HepG2 (cell line): ENCODE results near the gene CHD9NB. TPM values are rescaled to one million over a fixed set of nuclear protein-coding genes. Genes with fewer than 3 reads are reported as not detected.

Experiments used
- ATAC-seq: fragments of 200-7000 bp; cut with Tn5 transposase; 3 replicates; pipeline ENCODE4 v1.9.1; 2020; ENCODE audit warnings: mild to moderate bottlenecking, moderate library complexity
- BruUV-seq: library from RNA; stranded (reverse); fragments of 400-500 nt; replicated peaks from 2 replicates; lab custom pipeline; 2021; lab: Mats Ljungman, UMichigan
- CTCF ChIA-PET: fragments of 300-600 bp; formaldehyde crosslinking; extraction: SDS; loops from one replicate; lab custom pipeline; 2021; ENCODE audit warnings: low total read pairs, inconsistent platforms, low intra/inter-chr PET ratio; lab: Yijun Ruan, JAX
- POLR2A ChIA-PET: fragments of 350-600 bp; sonication (Branson Sonifier 250); formaldehyde crosslinking; loops from one replicate; lab custom pipeline; 2020; ENCODE audit warnings: antibody characterized with exemption, inconsistent platforms; lab: Yijun Ruan, JAX
- DNase-seq: peaks from one replicate; pipeline ENCODE4 v3.0.0-alpha.2; 2015; ENCODE audit warnings: low spot score
- FAIRE-seq: peaks from 3 replicates; lab custom pipeline; 2011; peaks lifted over from hg19 to GRCh38; lab: Jason Lieb, UNC
- H2AFZ ChIP-seq: one replicate; pipeline ENCODE4 v1.6.1; 2011; ENCODE audit warnings: low read length, inconsistent platforms
- H3K27ac ChIP-seq: fragments of 300-600 bp; 3 replicates; pipeline ENCODE4 v1.8.0; 2011; ENCODE audit warnings: mixed run types, mild to moderate bottlenecking, mixed read lengths, low read length, inconsistent platforms; ENCODE audit not compliant: insufficient read depth; ENCODE audit errors: extremely low read length
- H3K27me3 ChIP-seq, 2 experiments: fragments of 200-600 bp in 1 of 2; 2 replicates in 1 of 2; 3 replicates in 1 of 2; pipeline versions ENCODE4 v1.6.0 to v1.8.0; 2011; ENCODE audit warnings: low read length in 2 of 2, mild to moderate bottlenecking in 2 of 2, moderate library complexity in 2 of 2, inconsistent platforms in 1 of 2; ENCODE audit not compliant: insufficient read depth in 2 of 2, control insufficient read depth in 1 of 2
- H3K36me3 ChIP-seq, 2 experiments: fragments of 200-600 bp in 1 of 2; replicated peaks in 1 of 2; 2 replicates in 1 of 2; 3 replicates in 1 of 2; pipeline versions ENCODE4 v1.5.1 to v1.8.0; 2011; ENCODE audit warnings: low read length in 2 of 2, inconsistent platforms in 1 of 2; ENCODE audit not compliant: insufficient read depth in 2 of 2, control insufficient read depth in 1 of 2
- H3K4me1 ChIP-seq: 2 replicates; pipeline ENCODE4 v1.5.1; 2012; ENCODE audit warnings: low read length, inconsistent platforms; ENCODE audit not compliant: insufficient read depth
- H3K4me2 ChIP-seq: 2 replicates; pipeline ENCODE4 v1.6.0; 2011; ENCODE audit warnings: low read depth, low read length, inconsistent platforms
- H3K4me3 ChIP-seq, 3 experiments: fragments of 200-600 bp in 1 of 3; sonication (generic), shearing (Covaris generic) in 1 of 3; replicated peaks in 1 of 3; 2 replicates each; pipeline ENCODE4 v1.5.1; 2011 to 2016; ENCODE audit warnings: low read length in 3 of 3, inconsistent platforms in 2 of 3, low read depth in 2 of 3, mild to moderate bottlenecking in 2 of 3, control low read depth in 1 of 3, mixed read lengths in 1 of 3; ENCODE audit not compliant: insufficient read depth in 1 of 3
- H3K79me2 ChIP-seq: one replicate; pipeline ENCODE4 v1.6.1; 2011; ENCODE audit warnings: low read length, inconsistent platforms; ENCODE audit not compliant: insufficient read depth
- H3K9ac ChIP-seq: 2 replicates; pipeline ENCODE4 v1.6.0; 2011; ENCODE audit warnings: mild to moderate bottlenecking, low read depth, low read length, inconsistent platforms; ENCODE audit not compliant: insufficient read depth
- H3K9me3 ChIP-seq: 2 replicates; pipeline ENCODE4 v1.5.1; 2012; ENCODE audit warnings: mild to moderate bottlenecking, low read length
- H4K20me1 ChIP-seq: 2 replicates; pipeline ENCODE4 v1.6.0; 2011; ENCODE audit warnings: inconsistent platforms, mild to moderate bottlenecking, low read length, moderate library complexity; ENCODE audit not compliant: insufficient read depth
- AGO2 ChIP-seq: fragments of 200-400 bp; formaldehyde crosslinking; optimal IDR thresholded peaks from 2 replicates; pipeline ENCODE3; 2017; ENCODE audit warnings: mild to moderate bottlenecking, low read depth, low read length, moderate library complexity
- GLI4 ChIP-seq: sonication (generic); formaldehyde crosslinking; IDR thresholded peaks from 2 replicates; pipeline ENCODE4 v1.5.1; 2020; ENCODE audit warnings: missing genetic modification reagents, mild to moderate bottlenecking, moderate library complexity, borderline replicate concordance
- ZNF230 ChIP-seq: sonication (generic); formaldehyde crosslinking; IDR thresholded peaks from 2 replicates; pipeline ENCODE4 v1.4.0; 2020; ENCODE audit warnings: mild to moderate bottlenecking, missing genetic modification reagents
- ZNF512 ChIP-seq: sonication (generic); formaldehyde crosslinking; IDR thresholded peaks from 2 replicates; pipeline ENCODE4 v1.4.0; 2020; ENCODE audit warnings: mild to moderate bottlenecking, missing genetic modification reagents
- WGBS: methylation state at CpG from one replicate; pipeline ENCODE4 v1.1.6; 2017; ENCODE audit warnings: low lambda C conversion rate; 5-methylcytosine and 5-hydroxymethylcytosine counted together
- in situ Hi-C: cut with HindIII; loops from 2 replicates; pipeline ENCODE4 v1.10.0; 2017; ENCODE audit warnings: low pct_unique_long_range_greater_than_20kb; ENCODE audit not compliant: extremely low pct_ligation_motif_present
- intact Hi-C: fragments of 100-400 bp; cut with micrococcal nuclease; formaldehyde crosslinking; loops from one replicate; pipeline ENCODE4 v1.10.0; 2022; ENCODE audit not compliant: unreplicated experiment
- polyA plus RNA-seq, 8 experiments: library from polyadenylated mRNA; depleted of rRNA in 3 of 8; stranded (reverse) in 7 of 8; unstranded in 1 of 8; fragments of >200 nt; fragmentation: Illumina TruSeq in 4 of 8; extraction: Trizol in 4 of 8; gene quantifications; 2 replicates each; pipeline versions ENCODE4 v1.2.1 to v1.2.3, GENCODE V29; 2011 to 2016; ENCODE audit warnings: low read depth in 4 of 8, missing spikeins in 1 of 8, mixed read lengths in 1 of 8; ENCODE audit not compliant: insufficient read depth in 1 of 8
- total RNA-seq, 5 experiments: library from RNA; depleted of rRNA; stranded (reverse); fragments of >200 nt; fragmentation: Illumina TruSeq; extraction: Trizol; gene quantifications; 2 replicates each; pipeline ENCODE4 v1.2.3, GENCODE V29; 2016; ENCODE audit warnings: low read depth in 1 of 5
- TF ChIP-seq, protein P1 (sequence below), 2 experiments: fragments of 450-650 bp in 1 of 2; sonication (generic) in 1 of 2; formaldehyde crosslinking in 1 of 2; IDR thresholded peaks; 2 replicates each; pipeline versions ENCODE4 v1.6.1 to v1.8.0; 2016 to 2022; ENCODE audit warnings: antibody characterized with exemption in 1 of 2, mild to moderate bottlenecking in 1 of 2, missing genetic modification reagents in 1 of 2

CHD9NB gene
- total and polyA plus RNA-seq, 2 of the 13 experiments (the other 11 are each of a cell fraction or from before 2014, with no cell fraction given): 0.17 to 0.18 TPM

- no TSS peak for BruUV-seq
- POLR2A ChIA-PET: interaction anchor here (1.5 kb wide), 1 partner anchor 38 kb away, joined by 4 read pairs; no protein-coding TSS in a partner anchor
- CTCF ChIA-PET: no interaction called here
- Histone ChIP-seq H3K4me1 (peaks cover 75% of the 10 kb centered on the region), H4K20me1 (0 out of 2 replicates have a peak, but pooled peaks cover 6% of the 10 kb centered on the region), H3K9ac (no peak overlapping the region; the same call in 1 of the 2 replicates), H2AFZ (no peak overlapping the region), H3K36me3 (no peaks in the 10 kb centered on the region; a peak in 2 of 5 replicates), H3K27ac (peak overlapping the region; percentile 10), H3K27me3 (no peaks in the 10 kb centered on the region), H3K4me2 (peak overlapping the region; percentile 52; the same call in 1 of the 2 replicates), H3K4me3 (no peak overlapping the region), H3K79me2 (peaks cover 76% of the 10 kb centered on the region), H3K9me3 (no peaks in the 10 kb centered on the region)
- 0 out of 2 replicates have a peak, but pooled peaks have one; percentile 18 for TF ChIP-seq ZNF230
- 0 out of 2 replicates have a peak, but pooled peaks have one; percentile 55 for TF ChIP-seq GLI4 (CRISPR knock-in tag)
- TF ChIP-seq ZNF512 (CRISPR knock-in tag): no peak
- intact Hi-C loops: no loop called here
- in situ Hi-C loops: no loop called here
- no peak for DNase-seq
- no peak for ATAC-seq
- FAIRE-seq: no peak
- WGBS: 95% methylated on average over 5 of the region's 5 CpGs
Observed at GRCh38 chr16:53061256-53061655, 8.6 kb upstream of the CHD9NB start.

DNA sequence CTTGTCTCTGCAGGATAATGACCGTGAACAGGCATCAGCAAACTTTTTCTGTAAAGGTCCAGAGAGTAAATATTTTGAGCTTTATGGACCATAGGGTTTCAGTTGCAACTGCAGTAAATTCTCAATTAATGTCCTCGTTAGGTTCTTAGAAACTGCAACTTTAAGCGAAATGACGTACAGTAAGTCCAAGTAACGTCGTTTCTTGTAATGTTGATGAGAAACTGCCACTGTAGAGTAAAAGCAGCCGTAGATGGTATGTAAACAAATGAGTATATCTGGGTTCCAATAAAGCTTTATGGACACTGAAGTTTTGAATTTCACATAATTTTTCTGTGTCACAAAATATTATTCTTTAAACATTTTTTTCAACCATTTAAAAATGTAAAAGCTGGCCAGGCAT lies 7.0 kb upstream of the CHD9NB start:
- H3K27ac ChIP-seq: no peak overlapping the region
- 94% methylated on average over 7 of the region's 7 CpGs for WGBS

More for the DNA sequence above, 7.0 kb upstream of the CHD9NB start:
- H3K79me2 ChIP-seq: peaks cover 77% of the 10 kb centered on the region
- ATAC-seq (no peak), FAIRE-seq (no peak), DNase-seq (no peak)
- no peak overlapping the region for H3K9ac ChIP-seq
- BruUV-seq: no TSS peak
- no peak overlapping the region for H3K4me2 ChIP-seq
- H3K27me3 ChIP-seq: no peaks in the 10 kb centered on the region; a peak in 1 of 5 replicates
- 0 out of 2 replicates have a peak, but pooled peaks cover 6% of the 10 kb centered on the region for H4K20me1 ChIP-seq
- CTCF ChIA-PET: no interaction called here
- no peak overlapping the region for H2AFZ ChIP-seq
- no peak for TF ChIP-seq AGO2
- TF ChIP-seq, protein P1, sequence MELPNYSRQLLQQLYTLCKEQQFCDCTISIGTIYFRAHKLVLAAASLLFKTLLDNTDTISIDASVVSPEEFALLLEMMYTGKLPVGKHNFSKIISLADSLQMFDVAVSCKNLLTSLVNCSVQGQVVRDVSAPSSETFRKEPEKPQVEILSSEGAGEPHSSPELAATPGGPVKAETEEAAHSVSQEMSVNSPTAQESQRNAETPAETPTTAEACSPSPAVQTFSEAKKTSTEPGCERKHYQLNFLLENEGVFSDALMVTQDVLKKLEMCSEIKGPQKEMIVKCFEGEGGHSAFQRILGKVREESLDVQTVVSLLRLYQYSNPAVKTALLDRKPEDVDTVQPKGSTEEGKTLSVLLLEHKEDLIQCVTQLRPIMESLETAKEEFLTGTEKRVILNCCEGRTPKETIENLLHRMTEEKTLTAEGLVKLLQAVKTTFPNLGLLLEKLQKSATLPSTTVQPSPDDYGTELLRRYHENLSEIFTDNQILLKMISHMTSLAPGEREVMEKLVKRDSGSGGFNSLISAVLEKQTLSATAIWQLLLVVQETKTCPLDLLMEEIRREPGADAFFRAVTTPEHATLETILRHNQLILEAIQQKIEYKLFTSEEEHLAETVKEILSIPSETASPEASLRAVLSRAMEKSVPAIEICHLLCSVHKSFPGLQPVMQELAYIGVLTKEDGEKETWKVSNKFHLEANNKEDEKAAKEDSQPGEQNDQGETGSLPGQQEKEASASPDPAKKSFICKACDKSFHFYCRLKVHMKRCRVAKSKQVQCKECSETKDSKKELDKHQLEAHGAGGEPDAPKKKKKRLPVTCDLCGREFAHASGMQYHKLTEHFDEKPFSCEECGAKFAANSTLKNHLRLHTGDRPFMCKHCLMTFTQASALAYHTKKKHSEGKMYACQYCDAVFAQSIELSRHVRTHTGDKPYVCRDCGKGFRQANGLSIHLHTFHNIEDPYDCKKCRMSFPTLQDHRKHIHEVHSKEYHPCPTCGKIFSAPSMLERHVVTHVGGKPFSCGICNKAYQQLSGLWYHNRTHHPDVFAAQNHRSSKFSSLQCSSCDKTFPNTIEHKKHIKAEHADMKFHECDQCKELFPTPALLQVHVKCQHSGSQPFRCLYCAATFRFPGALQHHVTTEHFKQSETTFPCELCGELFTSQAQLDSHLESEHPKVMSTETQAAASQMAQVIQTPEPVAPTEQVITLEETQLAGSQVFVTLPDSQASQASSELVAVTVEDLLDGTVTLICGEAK (IDR thresholded peaks at IDR 0.05): peak; percentile 15; the same call in 1 of the 2 replicates
- TF ChIP-seq, protein P1 (CRISPR knock-in tag; IDR thresholded peaks at IDR 0.05): no peak; the same call in 1 of the 2 replicates
- H3K36me3 ChIP-seq: no peaks in the 10 kb centered on the region; a peak in 1 of 5 replicates
- intact Hi-C loops: loop anchor here (10.0 kb wide), 1 partner anchor 455 kb away; no protein-coding TSS in a partner anchor
- in situ Hi-C loops: loop anchor here (10.0 kb wide), 4 partner anchors 65 to 375 kb away; partner anchors contain the start of gene RBL2
- peaks cover 76% of the 10 kb centered on the region for H3K4me1 ChIP-seq
- H3K9me3 ChIP-seq: no peaks in the 10 kb centered on the region
- H3K4me3 ChIP-seq: no peak overlapping the region
- POLR2A ChIA-PET: interaction anchor here (1.5 kb wide), 1 partner anchor 40 kb away, joined by 4 read pairs; no protein-coding TSS in a partner anchor
